ENCODE results near the gene P2RY2.

DNA sequence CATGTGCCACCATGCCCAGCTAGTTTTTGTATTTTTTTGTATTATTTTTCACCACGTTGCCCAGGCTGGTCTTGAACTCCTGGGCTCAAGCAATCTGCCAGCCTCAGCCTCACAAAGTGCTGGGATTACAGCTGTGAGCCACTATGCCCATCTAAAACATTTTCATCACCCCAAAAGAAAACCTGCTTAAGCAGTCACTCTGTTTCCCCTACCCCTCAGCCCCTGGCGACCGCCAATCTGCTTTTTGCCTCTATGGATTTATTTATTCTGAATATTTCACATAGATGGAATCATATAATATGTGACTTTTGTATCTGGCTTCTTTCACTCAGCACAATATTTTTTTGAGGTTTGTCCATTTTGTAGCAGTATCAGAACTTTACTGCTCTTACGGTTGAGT, 18.6 kb upstream of the P2RY2 start:
- TF ChIP-seq, protein P1, sequence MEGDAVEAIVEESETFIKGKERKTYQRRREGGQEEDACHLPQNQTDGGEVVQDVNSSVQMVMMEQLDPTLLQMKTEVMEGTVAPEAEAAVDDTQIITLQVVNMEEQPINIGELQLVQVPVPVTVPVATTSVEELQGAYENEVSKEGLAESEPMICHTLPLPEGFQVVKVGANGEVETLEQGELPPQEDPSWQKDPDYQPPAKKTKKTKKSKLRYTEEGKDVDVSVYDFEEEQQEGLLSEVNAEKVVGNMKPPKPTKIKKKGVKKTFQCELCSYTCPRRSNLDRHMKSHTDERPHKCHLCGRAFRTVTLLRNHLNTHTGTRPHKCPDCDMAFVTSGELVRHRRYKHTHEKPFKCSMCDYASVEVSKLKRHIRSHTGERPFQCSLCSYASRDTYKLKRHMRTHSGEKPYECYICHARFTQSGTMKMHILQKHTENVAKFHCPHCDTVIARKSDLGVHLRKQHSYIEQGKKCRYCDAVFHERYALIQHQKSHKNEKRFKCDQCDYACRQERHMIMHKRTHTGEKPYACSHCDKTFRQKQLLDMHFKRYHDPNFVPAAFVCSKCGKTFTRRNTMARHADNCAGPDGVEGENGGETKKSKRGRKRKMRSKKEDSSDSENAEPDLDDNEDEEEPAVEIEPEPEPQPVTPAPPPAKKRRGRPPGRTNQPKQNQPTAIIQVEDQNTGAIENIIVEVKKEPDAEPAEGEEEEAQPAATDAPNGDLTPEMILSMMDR (conservative IDR thresholded peaks at IDR 0.05), result no peak
- TF ChIP-seq EZH2 (IDR thresholded peaks at IDR 0.05; ENCODE audit: low read depth), result no peak

All from PC-9 (cell line).